ENCODE results near the gene KPNA2.
A peak's percentile ranks its signal among the peaks of the same experiment; 100 is the strongest.
"Not testable (repeated sequence)": the region's sequence is repeated elsewhere in the genome, so short reads cannot be mapped to it uniquely, and the experiment has no call there.

KPNA2 gene

GRCh38 chr17:68019675-68020408, 15.7 kb upstream of the KPNA2 start:
- DNase-seq (ENCODE audit: low spot score) = peak; percentile 100

- DNase-seq (ENCODE audit: low spot score) = no peak
Measured at GRCh38 chr17:68020409-68020756, 15.2 kb upstream of the KPNA2 start.

- DNase-seq (ENCODE audit: low spot score) = not testable (repeated sequence)
Measured at GRCh38 chr17:68020791-68021190, 14.7 kb upstream of the KPNA2 start.

- no peak for DNase-seq (ENCODE audit: low spot score)
Measured at GRCh38 chr17:68021963-68022362, 13.6 kb upstream of the KPNA2 start.

- DNase-seq (ENCODE audit: low spot score) = not testable (repeated sequence)
Measured at GRCh38 chr17:68022547-68022946, 13.0 kb upstream of the KPNA2 start.

GRCh38 chr17:68029512-68030215, 5.9 kb upstream of the KPNA2 start:
- DNase-seq (ENCODE audit: low spot score) = no peak

GRCh38 chr17:68033636-68034451, 1.7 kb upstream of the KPNA2 start:
- DNase-seq (ENCODE audit: low spot score) = no peak

- DNase-seq (ENCODE audit: low spot score) = no peak
Measured at GRCh38 chr17:68034452-68034776, 1.1 kb upstream of the KPNA2 start.

GRCh38 chr17:68035131-68035522, 408 bp upstream of the KPNA2 start:
- DNase-seq (ENCODE audit: low spot score) = peak; percentile 99

- DNase-seq (ENCODE audit: low spot score) = no peak
Measured at GRCh38 chr17:68036304-68037147, 991 bp downstream of the KPNA2 start.

GRCh38 chr17:68047153-68047846, 11.8 kb downstream of the KPNA2 start:
- DNase-seq (ENCODE audit: low spot score) = no peak

GRCh38 chr17:68047890-68048542, 12.5 kb downstream of the KPNA2 start:
- DNase-seq (ENCODE audit: low spot score) = not testable (repeated sequence)

GRCh38 chr17:68048996-68049395, 13.5 kb downstream of the KPNA2 start:
- DNase-seq (ENCODE audit: low spot score) = no peak

GRCh38 chr17:68049812-68050437, 14.4 kb downstream of the KPNA2 start:
- not testable (repeated sequence) for DNase-seq (ENCODE audit: low spot score)

GRCh38 chr17:68051321-68052312, 16.1 kb downstream of the KPNA2 start:
- not testable (repeated sequence) for DNase-seq (ENCODE audit: low spot score)

- no peak for DNase-seq (ENCODE audit: low spot score)
Measured at GRCh38 chr17:68052810-68053209, 17.3 kb downstream of the KPNA2 start.

- DNase-seq (ENCODE audit: low spot score) = no peak
Measured at GRCh38 chr17:68053231-68054013, 17.9 kb downstream of the KPNA2 start.

GRCh38 chr17:68054296-68054900, 18.9 kb downstream of the KPNA2 start:
- DNase-seq (ENCODE audit: low spot score) = no peak
